KOPT-K1 (cell line): ENCODE results near the gene PDZD2.

Experiments
- H3K27ac ChIP-seq: fragments of 200-600 bp; sonication (generic); 2 replicates; pipeline ENCODE4 v1.5.1; 2016; ENCODE audit warnings: antibody characterized with exemption, mild to moderate bottlenecking, low read depth, low read length; ENCODE audit not compliant: poor library complexity, severe bottlenecking
- H3K36me3 ChIP-seq: fragments of 200-600 bp; sonication (generic); 2 replicates; pipeline ENCODE4 v1.5.1; 2017; ENCODE audit warnings: antibody characterized with exemption, mild to moderate bottlenecking, low read length, moderate library complexity; ENCODE audit not compliant: insufficient read depth
- H3K9me3 ChIP-seq: fragments of 200-600 bp; sonication (generic); 2 replicates; pipeline ENCODE4 v1.5.1; 2017; ENCODE audit warnings: antibody characterized with exemption, low read length, mild to moderate bottlenecking; ENCODE audit not compliant: insufficient read depth, poor library complexity, severe bottlenecking

PDZD2 gene

DNA sequence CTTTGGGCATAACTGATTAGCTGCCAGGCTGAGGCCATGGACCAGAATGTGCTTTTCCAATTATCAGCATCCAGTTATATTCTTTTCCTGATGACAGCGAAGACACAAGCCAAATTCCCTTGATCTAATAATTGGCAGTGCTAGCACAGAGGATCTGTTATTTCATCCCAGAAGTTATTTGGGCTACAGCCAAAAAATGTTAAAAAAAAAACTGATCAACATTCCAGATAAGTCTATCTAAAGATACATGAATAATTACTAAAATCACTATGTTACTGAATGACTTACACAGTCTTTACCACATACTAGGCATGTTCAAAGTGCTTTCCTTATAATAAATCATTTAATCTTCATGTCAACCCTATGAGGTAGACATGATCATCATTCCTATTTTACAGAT, 13.5 kb upstream of the PDZD2 start:
- H3K36me3 ChIP-seq, result no peaks in the 10 kb centered on the region
- H3K9me3 ChIP-seq, result no peaks in the 10 kb centered on the region
- no peak overlapping the region for H3K27ac ChIP-seq

DNA sequence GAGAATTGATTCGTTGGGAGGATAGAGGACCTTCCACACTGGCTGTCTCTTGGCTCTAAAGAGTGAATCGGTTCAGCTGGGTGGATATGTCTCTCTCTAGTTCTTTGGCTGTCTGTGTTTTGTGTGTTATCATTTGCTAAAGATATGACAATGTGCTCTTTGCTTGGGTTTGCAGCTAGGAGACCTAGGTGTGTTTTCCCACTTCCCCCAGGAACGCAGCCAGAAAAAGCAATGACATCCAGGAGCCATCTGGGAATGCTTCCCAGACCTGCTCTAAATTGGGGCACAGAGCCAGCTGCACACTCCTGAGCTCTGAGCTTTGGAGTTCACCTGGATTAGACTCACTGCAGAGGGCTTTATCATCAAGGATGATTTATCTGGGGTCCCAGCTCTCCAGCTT, 12.8 kb upstream of the PDZD2 start:
- H3K36me3 ChIP-seq, result no peaks in the 10 kb centered on the region
- no peaks in the 10 kb centered on the region for H3K9me3 ChIP-seq
- H3K27ac ChIP-seq, result no peak overlapping the region

DNA sequence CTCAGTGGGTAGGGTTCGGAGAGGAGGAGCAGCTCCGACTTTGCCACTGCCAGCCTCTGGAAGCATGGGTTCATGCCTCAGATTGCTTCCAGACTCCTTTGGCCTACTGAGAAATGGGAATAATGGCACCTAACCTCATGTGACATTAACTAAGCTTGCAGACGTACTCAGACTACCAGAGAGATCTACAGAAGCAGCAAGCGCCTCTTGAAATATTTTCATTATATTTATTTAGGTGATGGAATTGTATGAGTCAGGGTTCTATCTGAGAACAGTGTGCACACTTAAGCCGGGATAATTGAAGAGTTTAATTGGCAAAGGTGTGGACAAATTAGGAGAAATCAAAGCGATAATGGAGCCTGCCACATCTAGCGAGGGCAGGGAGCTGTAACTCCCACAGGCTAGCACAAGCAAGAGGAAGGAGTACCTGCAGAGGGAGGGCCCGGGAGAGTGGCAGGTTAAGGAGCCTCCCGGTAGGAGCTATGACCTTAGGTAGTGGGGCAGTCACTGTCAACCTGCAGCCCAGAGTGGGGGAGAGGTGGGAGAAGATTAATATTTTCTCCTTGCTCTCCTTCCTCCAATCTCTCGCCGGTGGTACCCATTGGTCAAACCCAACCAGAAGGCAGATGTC, 12.2 kb upstream of the PDZD2 start:
- no peak overlapping the region for H3K27ac ChIP-seq
- no peaks in the 10 kb centered on the region for H3K9me3 ChIP-seq
- H3K36me3 ChIP-seq, result no peaks in the 10 kb centered on the region

DNA sequence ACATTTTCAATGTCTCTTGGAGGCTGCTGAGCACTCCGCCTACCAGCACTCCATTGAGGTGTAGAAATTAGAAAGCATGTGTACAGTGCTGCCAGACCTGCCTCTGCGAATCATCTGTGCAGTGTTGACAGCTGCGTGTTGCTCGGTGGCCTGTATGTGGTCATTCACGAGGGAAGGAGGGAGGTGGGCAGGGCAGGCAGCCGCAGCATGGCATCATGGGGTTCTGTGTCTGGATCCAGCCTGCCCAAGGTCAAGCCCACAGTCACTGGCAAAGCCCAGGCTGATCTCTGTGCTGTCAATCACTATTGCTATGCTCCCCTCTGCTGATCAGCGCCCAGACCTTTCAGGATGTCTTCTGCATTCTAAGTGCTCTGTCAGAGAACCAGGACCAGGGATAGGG, 8.0 kb upstream of the PDZD2 start:
- no peak overlapping the region for H3K27ac ChIP-seq
- H3K9me3 ChIP-seq, result no peaks in the 10 kb centered on the region
- no peaks in the 10 kb centered on the region for H3K36me3 ChIP-seq

DNA sequence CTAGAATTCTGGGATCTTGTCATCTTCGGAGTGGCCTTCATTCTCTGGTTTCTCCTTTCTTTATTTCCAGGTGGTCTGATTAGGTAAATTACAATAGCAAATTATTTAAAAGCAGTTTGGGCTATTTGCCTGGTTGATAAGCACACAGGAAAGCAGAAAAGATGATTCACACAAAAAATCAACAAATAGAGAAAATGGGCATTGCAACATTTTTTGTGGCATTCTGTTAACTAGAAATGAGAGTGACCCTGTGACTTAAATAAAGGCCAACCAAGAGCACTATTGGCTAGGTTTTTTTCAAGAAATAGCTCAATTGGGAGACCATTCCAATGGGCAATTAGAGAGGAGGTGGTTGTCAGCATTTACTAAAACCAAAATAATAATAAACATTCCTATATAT, 6.5 kb upstream of the PDZD2 start:
- Histone ChIP-seq H3K9me3 (no peaks in the 10 kb centered on the region), H3K27ac (no peak overlapping the region), H3K36me3 (no peaks in the 10 kb centered on the region)

DNA sequence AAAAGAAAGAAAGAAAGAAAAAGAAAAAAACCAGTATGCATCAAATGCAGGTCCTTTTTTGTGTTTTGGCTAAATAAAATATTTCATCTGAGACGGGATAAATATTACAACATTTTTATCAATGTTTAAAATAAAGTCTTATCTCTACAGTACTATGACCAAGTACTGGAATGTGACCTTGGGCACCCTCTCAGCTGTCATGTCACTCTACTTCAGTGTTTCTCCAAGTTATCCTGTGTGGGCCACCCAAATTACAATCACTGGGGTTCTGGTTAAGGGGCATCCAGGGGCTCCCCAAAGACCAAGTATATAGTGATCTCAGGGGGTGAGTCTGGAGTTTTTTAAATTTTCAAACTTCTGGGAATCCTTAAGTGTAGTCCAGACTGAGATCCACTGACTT, 3.5 kb upstream of the PDZD2 start:
- Histone ChIP-seq H3K27ac (no peak overlapping the region), H3K36me3 (no peaks in the 10 kb centered on the region), H3K9me3 (no peaks in the 10 kb centered on the region)

DNA sequence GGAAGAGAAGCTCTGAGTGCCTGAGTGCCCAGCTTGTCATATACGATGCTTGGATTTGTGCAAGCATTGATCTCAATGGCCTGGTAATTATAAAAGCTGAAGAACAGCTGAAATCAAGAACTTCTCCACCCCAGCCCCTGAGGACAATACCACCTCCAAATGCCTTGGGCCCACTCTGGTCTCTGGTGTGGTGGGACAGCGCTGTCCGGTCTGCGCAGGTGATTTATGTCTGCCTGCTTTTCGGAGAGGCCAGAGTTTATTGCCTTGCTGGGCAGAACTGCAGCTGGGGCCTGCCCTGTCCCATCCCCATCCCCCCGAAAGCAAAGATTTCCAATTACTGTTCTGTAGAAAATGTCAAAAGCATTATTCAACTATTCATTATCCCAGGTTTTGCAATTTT, 1.1 kb upstream of the PDZD2 start:
- Histone ChIP-seq H3K36me3 (no peaks in the 10 kb centered on the region), H3K9me3 (no peaks in the 10 kb centered on the region), H3K27ac (no peak overlapping the region)

DNA sequence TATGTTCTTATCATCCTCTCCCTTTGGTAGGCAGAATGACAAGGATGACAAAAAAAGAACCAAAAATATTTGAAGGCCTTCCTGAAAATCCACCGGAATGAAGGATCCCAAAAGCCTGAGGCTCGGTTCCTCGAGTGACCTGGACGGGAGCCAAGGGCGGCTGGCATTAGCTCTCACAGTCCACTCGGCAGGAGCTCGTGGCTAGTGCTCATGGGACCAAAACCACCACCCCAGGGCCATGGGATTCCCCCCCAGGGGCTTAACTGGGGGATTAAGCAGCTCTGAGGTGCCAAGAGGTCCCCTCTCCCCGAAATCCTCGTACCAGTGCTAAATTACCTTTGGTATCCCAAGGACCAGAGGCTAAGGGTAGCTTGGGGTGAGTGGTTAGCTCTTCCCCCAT, 586 bp upstream of the PDZD2 start:
- H3K36me3 ChIP-seq, result no peaks in the 10 kb centered on the region
- no peaks in the 10 kb centered on the region for H3K9me3 ChIP-seq
- H3K27ac ChIP-seq, result no peak overlapping the region

DNA sequence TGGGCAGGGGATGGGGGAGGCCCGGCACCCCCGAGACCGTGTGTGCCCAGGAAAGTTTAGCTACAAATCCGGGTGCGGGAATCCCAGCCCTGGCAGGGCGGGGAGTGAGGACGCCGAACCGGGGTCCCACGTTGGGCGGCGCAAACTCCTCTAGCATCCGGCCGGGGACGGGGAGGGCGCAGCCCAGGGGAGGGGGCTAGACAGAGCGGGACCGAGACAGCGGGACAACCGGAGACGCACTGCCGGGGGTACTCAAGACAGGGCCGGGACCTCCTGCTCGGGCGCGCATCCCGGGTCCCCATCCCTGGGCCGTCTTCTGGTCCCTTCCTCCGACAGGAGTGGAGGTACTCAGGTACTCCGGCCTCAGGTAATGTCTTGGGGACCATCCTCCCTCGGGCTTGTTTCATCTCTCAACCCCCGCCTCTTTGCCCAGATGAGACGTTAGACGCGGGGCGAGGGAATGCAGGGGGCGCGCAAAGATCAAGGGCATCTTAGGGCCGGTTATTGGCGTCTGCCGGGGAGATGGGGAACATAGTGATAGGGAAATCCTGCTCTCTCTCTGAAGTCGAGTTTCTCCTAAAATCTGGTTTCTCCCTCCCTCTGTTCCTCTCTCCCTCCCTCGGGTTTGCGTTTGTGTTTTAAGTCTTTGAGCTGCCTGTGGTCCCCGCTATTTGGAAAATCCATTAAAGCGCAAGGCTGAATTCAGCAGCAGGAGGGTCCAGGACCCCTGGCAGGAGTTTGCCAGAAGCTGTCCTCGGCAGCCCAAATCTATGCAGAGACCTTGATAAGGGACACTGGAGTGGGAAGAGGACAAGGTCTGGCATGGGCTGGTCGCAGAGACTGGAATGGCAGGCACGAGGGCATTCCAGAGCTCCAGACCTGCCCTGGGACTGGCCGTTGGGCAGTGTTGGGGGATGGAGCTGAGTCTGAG, 815 bp downstream of the PDZD2 start:
- H3K36me3 ChIP-seq, result no peaks in the 10 kb centered on the region
- no peaks in the 10 kb centered on the region for H3K9me3 ChIP-seq
- no peak overlapping the region for H3K27ac ChIP-seq

DNA sequence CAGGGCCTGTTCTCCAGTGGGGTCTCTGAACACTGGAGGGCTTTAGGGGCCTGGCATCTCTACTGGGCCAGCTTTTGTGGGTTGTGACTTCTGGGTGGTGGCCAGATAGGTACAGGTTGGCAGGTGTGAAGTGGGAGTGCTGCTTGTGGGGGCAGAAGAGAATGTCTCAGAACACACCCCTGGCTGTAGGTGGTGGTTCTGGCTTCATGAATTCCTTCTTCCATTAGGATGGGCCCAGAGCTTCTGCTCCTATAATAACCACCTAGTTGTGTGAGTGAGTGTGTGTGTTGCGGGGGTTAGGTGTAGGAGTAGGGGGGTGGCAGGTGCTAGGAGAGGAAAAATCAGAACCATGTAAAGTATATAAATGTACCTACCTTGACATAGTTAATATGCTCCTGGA, 1.6 kb downstream of the PDZD2 start:
- H3K27ac ChIP-seq, result no peak overlapping the region
- H3K36me3 ChIP-seq, result no peaks in the 10 kb centered on the region

DNA sequence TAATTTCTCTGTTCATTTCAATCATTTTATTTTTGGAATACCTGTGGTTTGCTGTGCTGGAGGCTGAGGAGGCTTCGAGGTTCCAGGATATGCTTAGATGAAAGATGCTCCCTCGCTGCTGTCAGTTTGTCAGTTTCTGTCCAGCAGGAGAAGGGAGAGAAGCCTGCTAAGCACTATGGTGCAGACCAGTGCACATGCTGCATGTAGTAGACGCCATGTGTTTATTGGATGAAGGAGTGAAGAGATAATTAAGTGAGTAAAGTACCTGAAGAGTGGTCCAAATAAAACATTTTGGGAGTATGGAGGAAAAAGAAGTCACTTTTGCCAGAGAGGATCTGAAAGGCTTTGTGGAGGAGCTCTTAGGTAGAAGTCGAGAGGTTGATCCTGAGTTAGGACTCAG, 2.1 kb downstream of the PDZD2 start:
- no peak overlapping the region for H3K27ac ChIP-seq
- H3K9me3 ChIP-seq, result no peaks in the 10 kb centered on the region
- no peaks in the 10 kb centered on the region for H3K36me3 ChIP-seq

More for the DNA sequence above, 1.6 kb downstream of the PDZD2 start:
- H3K9me3 ChIP-seq, result no peaks in the 10 kb centered on the region

DNA sequence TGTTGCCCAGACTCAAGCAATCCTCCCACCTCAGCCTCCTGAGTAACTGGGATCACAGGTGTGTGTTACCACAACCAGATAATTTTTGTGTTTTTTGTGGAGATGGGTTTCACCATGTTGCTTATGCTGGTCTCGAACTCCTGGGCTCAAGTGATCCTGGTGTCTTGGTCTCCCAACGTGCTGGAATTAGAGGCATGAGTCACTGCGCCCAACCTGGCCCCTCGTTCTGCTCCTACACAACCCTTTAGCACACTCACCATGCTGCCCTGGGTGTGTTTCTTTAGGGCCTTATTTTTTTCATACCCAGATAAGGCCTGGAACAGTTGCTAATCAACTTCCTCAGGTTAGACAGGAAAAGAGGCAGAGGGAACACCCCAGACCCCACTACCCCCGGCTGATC, 2.6 kb downstream of the PDZD2 start:
- no peaks in the 10 kb centered on the region for H3K36me3 ChIP-seq
- no peak overlapping the region for H3K27ac ChIP-seq
- H3K9me3 ChIP-seq, result no peaks in the 10 kb centered on the region

DNA sequence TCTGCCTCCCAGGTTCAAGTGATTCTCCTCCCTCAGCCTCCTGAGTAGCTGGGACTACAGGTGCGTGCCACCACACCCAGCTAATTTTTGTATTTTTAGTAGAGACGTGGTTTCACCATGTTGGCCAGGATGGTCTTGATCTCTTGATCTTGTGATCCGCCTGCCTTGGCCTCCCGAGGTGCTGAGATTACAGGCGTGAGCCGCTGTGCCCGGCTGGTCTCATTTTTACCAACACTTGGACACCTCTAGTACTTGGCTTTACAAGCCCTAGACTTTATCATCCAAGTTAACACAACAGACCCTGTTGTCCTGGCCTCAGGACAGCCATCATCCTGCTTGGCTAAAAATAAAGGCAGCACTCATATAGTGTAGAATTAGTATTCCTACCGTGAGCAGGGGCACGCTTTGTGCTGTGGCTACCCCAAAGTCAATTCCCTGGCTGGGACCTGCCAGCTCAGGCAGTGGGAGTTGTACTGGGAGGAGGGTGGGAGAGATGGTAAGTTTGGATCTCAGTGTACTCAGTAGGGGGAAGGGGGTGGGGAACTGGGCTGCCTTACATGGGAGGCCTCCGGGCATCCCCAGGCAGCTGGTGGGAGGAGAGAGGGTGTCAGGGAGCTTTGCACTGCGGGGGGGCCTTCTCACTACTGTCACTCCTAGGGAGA, 6.6 kb downstream of the PDZD2 start:
- no peak overlapping the region for H3K27ac ChIP-seq
- no peaks in the 10 kb centered on the region for H3K36me3 ChIP-seq
- no peaks in the 10 kb centered on the region for H3K9me3 ChIP-seq

DNA sequence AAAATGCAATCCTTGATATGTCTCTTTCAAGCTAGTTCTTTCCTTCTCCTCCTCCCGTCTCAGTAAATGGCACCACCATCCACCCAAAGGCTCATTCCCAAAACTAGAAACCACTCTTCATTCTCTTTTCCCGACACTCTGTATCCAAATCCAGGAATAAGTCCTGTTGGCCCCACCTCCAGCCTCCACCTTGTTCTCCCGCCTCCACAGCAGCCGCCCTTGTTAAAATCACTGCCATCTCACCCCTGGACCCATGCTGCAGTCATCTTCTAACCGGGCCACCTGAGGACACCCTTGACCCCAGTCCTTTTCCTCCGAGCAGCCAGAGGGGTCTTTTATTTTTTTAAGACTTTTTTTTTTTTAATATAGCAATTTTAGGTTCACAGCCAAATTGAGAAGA, 9.4 kb downstream of the PDZD2 start:
- no peaks in the 10 kb centered on the region for H3K9me3 ChIP-seq
- no peaks in the 10 kb centered on the region for H3K36me3 ChIP-seq
- H3K27ac ChIP-seq, result no peak overlapping the region

DNA sequence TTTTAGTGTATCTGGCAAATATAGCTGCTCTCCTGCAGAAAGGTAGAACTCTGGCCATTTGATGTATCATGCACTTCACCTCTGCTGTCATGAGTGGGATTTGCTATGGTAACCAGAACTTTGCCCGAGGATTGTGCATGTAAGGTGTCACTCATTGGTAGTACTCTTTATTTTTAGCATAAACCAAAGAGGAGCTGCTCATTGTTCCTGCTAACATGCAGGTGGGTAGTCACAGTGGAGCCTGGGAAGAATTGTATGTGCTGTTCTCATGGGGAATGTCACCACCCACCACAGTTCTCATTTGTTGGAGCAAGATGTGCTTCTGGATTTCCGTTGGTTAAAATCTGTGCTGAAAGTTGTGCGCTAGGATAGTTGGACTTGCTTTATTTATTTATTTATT, 12.3 kb downstream of the PDZD2 start:
- H3K36me3 ChIP-seq, result no peaks in the 10 kb centered on the region
- no peak overlapping the region for H3K27ac ChIP-seq
- H3K9me3 ChIP-seq, result no peaks in the 10 kb centered on the region
